Gastroesophageal sphincter (tissue), 4 donors: ENCODE results near the gene MISP. TPM values are rescaled to one million over a fixed set of nuclear protein-coding genes. Genes with fewer than 3 reads are reported as not detected.
"Not testable (repeated sequence)": the region's sequence is repeated elsewhere in the genome, so short reads cannot be mapped to it uniquely, and the experiment has no call there.

Source experiments
- ATAC-seq: fragments of 150-250 bp; one replicate; pipeline ENCODE4 v1.9.1; 2016; ENCODE audit warnings: mild to moderate bottlenecking, moderate library complexity
- H3K27ac ChIP-seq, 4 donors: fragments of 200-600 bp; sonication (generic) in 3 of 4; 1 replicate in 3 of 4; 2 replicates in 1 of 4; pipeline ENCODE4 v1.5.1; 2016 to 2019
- H3K27me3 ChIP-seq: fragments of 200-600 bp; sonication (generic); one replicate; pipeline ENCODE4 v1.5.1; 2019
- H3K36me3 ChIP-seq, 2 donors: fragments of 200-600 bp; sonication (generic); one replicate each; pipeline ENCODE4 v1.5.1; 2019; ENCODE audit warnings: control low read depth in 1 of 2
- H3K4me1 ChIP-seq, 3 donors: fragments of 200-600 bp; sonication (generic); 1 replicate in 2 of 3; 2 replicates in 1 of 3; pipeline ENCODE4 v1.5.1; 2016 to 2019; ENCODE audit warnings: control low read depth in 2 of 3
- H3K4me3 ChIP-seq, 2 donors: fragments of 200-600 bp; sonication (generic); one replicate each; pipeline ENCODE4 v1.5.1; 2019; ENCODE audit warnings: mild to moderate bottlenecking in 1 of 2, moderate library complexity in 1 of 2
- H3K9me3 ChIP-seq, 3 donors: fragments of 200-600 bp; sonication (generic); one replicate each; pipeline ENCODE4 v1.5.1; 2017 to 2019; ENCODE audit warnings: control low read depth in 2 of 3
- CTCF ChIP-seq, 4 experiments: fragments of 200-600 bp in 2 of 4; fragments of 450-650 bp in 2 of 4; sonication (generic) in 1 of 4; IDR thresholded peaks; one replicate each; pipeline ENCODE4 v1.5.1; 2017 to 2019; ENCODE audit warnings: antibody characterized with exemption in 4 of 4, mild to moderate bottlenecking in 2 of 4, moderate library complexity in 2 of 4
- EP300 ChIP-seq: sonication (generic); formaldehyde crosslinking; IDR thresholded peaks from one replicate; pipeline ENCODE4 v1.6.1; 2017; ENCODE audit warnings: antibody characterized with exemption, mild to moderate bottlenecking
- POLR2A ChIP-seq, 2 donors: fragments of 450-650 bp; IDR thresholded peaks; one replicate each; pipeline ENCODE4 v1.6.1; 2017; ENCODE audit warnings: antibody characterized with exemption in 2 of 2, mild to moderate bottlenecking in 2 of 2, moderate library complexity in 1 of 2
- POLR2AphosphoS5 ChIP-seq: sonication (generic); formaldehyde crosslinking; IDR thresholded peaks from one replicate; pipeline ENCODE4 v1.6.1; 2017; ENCODE audit warnings: antibody characterized with exemption
- WGBS, 2 donors: methylation state at CpG; one replicate each; pipeline ENCODE4 v1.1.5; 2018; ENCODE audit warnings: low coverage in 1 of 2; 5-methylcytosine and 5-hydroxymethylcytosine counted together
- total RNA-seq, 4 donors: library from RNA; depleted of rRNA; stranded (reverse); fragments of >200 nt; gene quantifications; one replicate each; pipeline ENCODE4 v1.1.0, GENCODE V29; 2016

Gene MISP
- total RNA-seq, 4 donors from 2014 or later: 0.52 TPM; not detected in 3

DNA sequence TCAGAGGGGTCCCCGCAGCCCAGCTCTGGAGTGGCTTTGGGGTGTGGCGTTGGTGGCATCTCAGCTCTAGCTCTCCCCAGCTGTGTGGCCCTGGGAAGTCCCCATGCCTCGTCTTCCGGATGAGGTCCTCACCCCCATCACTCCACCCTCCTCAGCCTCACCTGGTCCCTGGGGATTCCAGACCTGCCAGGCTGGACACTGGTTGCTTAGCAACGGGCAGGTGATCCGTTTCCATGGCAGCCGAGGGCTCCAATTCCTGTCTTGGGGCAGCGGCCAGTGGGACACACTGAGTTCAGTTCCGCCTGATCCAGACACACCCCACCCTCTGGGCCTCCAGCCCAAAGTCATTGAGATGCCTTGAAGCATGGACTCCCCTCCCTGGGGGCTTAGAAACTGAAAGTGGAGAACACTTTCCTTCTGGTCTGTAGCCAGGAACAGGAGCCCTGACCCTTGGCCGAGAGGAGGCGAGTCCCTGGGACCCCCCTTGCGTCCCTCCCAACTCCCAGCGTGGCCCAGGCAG lies 7.7 kb upstream of the MISP start:
- H3K27ac ChIP-seq: no peak overlapping the region
- peaks cover 10% of the 10 kb centered on the region for H3K27me3 ChIP-seq
- ATAC-seq: no peak
- no peak overlapping the region for H3K4me3 ChIP-seq
- no peaks in the 10 kb centered on the region for H3K4me1 ChIP-seq
- TF ChIP-seq EP300 (no peak), POLR2AphosphoS5 (no peak), POLR2A (IDR thresholded peaks at IDR 0.05) (no peak), CTCF (IDR thresholded peaks at IDR 0.05) (no peak)
- peaks cover 0 to 44% (median 4%) of the 10 kb centered on the region in 3 donors for H3K9me3 ChIP-seq
- peaks cover 0 to 42% of the 10 kb centered on the region in 2 donors for H3K36me3 ChIP-seq
- WGBS, 2 donors: 48% methylated on average over 5 of the region's 13 CpGs; no CpG with 5 or more reads in 1 of the 2 donors

- not testable (repeated sequence) for ATAC-seq, H3K4me3 ChIP-seq, H3K27ac ChIP-seq, H3K4me1 ChIP-seq
- Histone ChIP-seq H3K9me3 (peaks cover 0 to 45% (median 4%) of the 10 kb centered on the region in 3 donors), H3K27me3 (peaks cover 24% of the 10 kb centered on the region), H3K36me3 (peaks cover 0 to 36% of the 10 kb centered on the region in 2 donors)
- 40 to 51% methylated on average over 1 to 5 of the region's 7 CpGs for WGBS, 2 donors
Observed at GRCh38 chr19:745138-745537, 5.8 kb upstream of the MISP start.

GRCh38 chr19:746208-746819 lies 4.6 kb upstream of the MISP start:
- Histone ChIP-seq H3K4me3 (no peak overlapping the region), H3K36me3 (peaks cover 0 to 30% of the 10 kb centered on the region in 2 donors), H3K4me1 (no peaks in the 10 kb centered on the region), H3K27me3 (peaks cover 34% of the 10 kb centered on the region), H3K9me3 (peaks cover 0 to 45% (median 4%) of the 10 kb centered on the region in 3 donors), H3K27ac (no peak overlapping the region)
- 100% methylated on average over 3 of the region's 43 CpGs; no CpG with 5 or more reads in 1 of the 2 donors for WGBS, 2 donors
- no peak for TF ChIP-seq CTCF (IDR thresholded peaks at IDR 0.05)
- no peak for TF ChIP-seq POLR2A (IDR thresholded peaks at IDR 0.05)
- TF ChIP-seq POLR2AphosphoS5: no peak
- no peak for TF ChIP-seq EP300
- no peak for ATAC-seq

DNA sequence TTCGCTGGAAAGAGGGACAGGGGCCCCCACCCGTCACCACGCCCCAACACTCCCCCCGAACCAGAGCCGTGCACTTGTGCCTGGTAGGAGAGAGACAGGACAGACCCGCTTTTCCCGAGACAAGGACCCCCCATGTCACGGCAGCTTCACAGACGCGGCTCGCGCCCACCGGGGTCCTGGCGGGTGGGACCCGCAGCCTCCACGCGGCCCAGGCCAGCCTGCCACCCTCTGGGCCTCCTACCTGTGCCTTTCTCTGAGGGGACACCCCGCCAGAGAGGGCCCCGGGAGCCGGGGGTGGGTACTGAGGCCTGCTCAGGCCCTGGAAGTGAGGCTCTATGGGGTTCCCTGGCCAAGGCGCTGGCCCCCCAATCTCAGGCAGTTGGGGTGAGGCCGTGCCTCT lies 4.0 kb upstream of the MISP start:
- no CpG with 5 or more reads among the region's 22 CpGs for WGBS, 2 donors
- Histone ChIP-seq H3K9me3 (peaks cover 0 to 45% (median 4%) of the 10 kb centered on the region in 3 donors), H3K27me3 (peaks cover 41% of the 10 kb centered on the region), H3K36me3 (peaks cover 0 to 27% of the 10 kb centered on the region in 2 donors), H3K4me1 (no peaks in the 10 kb centered on the region), H3K4me3 (no peak overlapping the region), H3K27ac (no peak overlapping the region)
- no peak for ATAC-seq
- TF ChIP-seq CTCF (IDR thresholded peaks at IDR 0.05): no peak
- TF ChIP-seq POLR2A (IDR thresholded peaks at IDR 0.05): no peak
- no peak for TF ChIP-seq EP300
- TF ChIP-seq POLR2AphosphoS5: no peak

- Histone ChIP-seq H3K36me3 (peaks cover 0 to 25% of the 10 kb centered on the region in 2 donors), H3K9me3 (peaks cover 0 to 45% (median 4%) of the 10 kb centered on the region in 3 donors), H3K27me3 (peaks cover 48% of the 10 kb centered on the region), H3K4me1 (no peaks in the 10 kb centered on the region), H3K27ac (no peak overlapping the region), H3K4me3 (no peak overlapping the region)
- WGBS, 2 donors: 100% methylated on average over 3 of the region's 28 CpGs; no CpG with 5 or more reads in 1 of the 2 donors
- TF ChIP-seq POLR2A (IDR thresholded peaks at IDR 0.05): no peak
- TF ChIP-seq POLR2AphosphoS5: no peak
- no peak for TF ChIP-seq CTCF (IDR thresholded peaks at IDR 0.05)
- TF ChIP-seq EP300: no peak
- no peak for ATAC-seq
Observed at GRCh38 chr19:747432-748273, 3.3 kb upstream of the MISP start.
